GM19328 (cell line): ENCODE data around the gene TCF23.
"Not testable (repeated sequence)": the region's sequence is repeated elsewhere in the genome, so short reads cannot be mapped to it uniquely, and the experiment has no call there.

ENCODE experiments used
- ATAC-seq: cut with Tn5 transposase; IDR thresholded peaks from one replicate; pipeline ENCODE4 v1.9.1; 2021; ENCODE audit warnings: mild to moderate bottlenecking, moderate library complexity; ENCODE audit not compliant: unreplicated experiment

Gene TCF23

GRCh38 chr2:27152102-27152795, 3.4 kb downstream of the TCF23 start:
- ATAC-seq, result no peak

- ATAC-seq, result no peak
Observed at GRCh38 chr2:27152796-27153464, 4.1 kb downstream of the TCF23 start.

- ATAC-seq, result no peak
Observed at GRCh38 chr2:27154488-27154887, 5.7 kb downstream of the TCF23 start.

GRCh38 chr2:27155069-27155520, 6.3 kb downstream of the TCF23 start:
- no peak for ATAC-seq

- ATAC-seq, result no peak
Observed at GRCh38 chr2:27158468-27158867, 9.7 kb downstream of the TCF23 start.

- no peak for ATAC-seq
Observed at GRCh38 chr2:27159271-27159670, 10.5 kb downstream of the TCF23 start.

GRCh38 chr2:27160191-27160590, 11.4 kb downstream of the TCF23 start:
- no peak for ATAC-seq

- no peak for ATAC-seq
Observed at GRCh38 chr2:27162151-27163121, 13.6 kb downstream of the TCF23 start.

GRCh38 chr2:27164960-27165763, 16.4 kb downstream of the TCF23 start:
- no peak for ATAC-seq

GRCh38 chr2:27170581-27171337, 22.0 kb downstream of the TCF23 start:
- no peak for ATAC-seq

GRCh38 chr2:27171351-27171848, 22.6 kb downstream of the TCF23 start:
- no peak for ATAC-seq

GRCh38 chr2:27174638-27175037, 25.8 kb downstream of the TCF23 start:
- ATAC-seq, result no peak

GRCh38 chr2:27175330-27175729, 26.5 kb downstream of the TCF23 start:
- ATAC-seq, result no peak

GRCh38 chr2:27175781-27176180, 27.0 kb downstream of the TCF23 start:
- ATAC-seq, result not testable (repeated sequence)

GRCh38 chr2:27177441-27178351, 28.9 kb downstream of the TCF23 start:
- no peak for ATAC-seq

- no peak for ATAC-seq
Observed at GRCh38 chr2:27178469-27178868, 29.7 kb downstream of the TCF23 start.

GRCh38 chr2:27179344-27180000, 30.7 kb downstream of the TCF23 start:
- ATAC-seq, result no peak

- ATAC-seq, result no peak
Observed at GRCh38 chr2:27182346-27182745, 33.5 kb downstream of the TCF23 start.
